PFSK-1 (cell line): ENCODE measurements around the gene HDGFL2.

Experiments used
- FOXP2 ChIP-seq: optimal IDR thresholded peaks from 2 replicates; pipeline ENCODE3; 2011; ENCODE audit warnings: borderline replicate concordance, control low read depth, inconsistent platforms; ENCODE audit not compliant: insufficient read depth; ENCODE audit errors: extremely low read length, extremely low read depth
- POLR2AphosphoS5 ChIP-seq: IDR thresholded peaks from 2 replicates; pipeline ENCODE4 v1.6.1; 2012; ENCODE audit warnings: low read depth, mild to moderate bottlenecking, control low read depth, low read length, moderate library complexity
- REST ChIP-seq, 2 experiments: IDR thresholded peaks; 2 replicates each; pipeline versions ENCODE4 v1.6.1 to v1.8.0; 2011 to 2012; ENCODE audit warnings: low read depth in 2 of 2, low read length in 2 of 2, control low read depth in 1 of 2, inconsistent platforms in 1 of 2, mild to moderate bottlenecking in 1 of 2, moderate library complexity in 1 of 2; ENCODE audit not compliant: insufficient read depth in 1 of 2
- SIN3A ChIP-seq: IDR thresholded peaks from 2 replicates; pipeline ENCODE4 v1.6.1; 2012; ENCODE audit warnings: mild to moderate bottlenecking, low read length, moderate library complexity, borderline replicate concordance; ENCODE audit not compliant: insufficient read depth
- TAF1 ChIP-seq: IDR thresholded peaks from 2 replicates; pipeline ENCODE4 v1.6.1; 2012; ENCODE audit warnings: low read length, control low read depth, borderline replicate concordance; ENCODE audit not compliant: insufficient read depth

The HDGFL2 gene

GRCh38 chr19:4525563-4526002 lies 53.5 kb downstream of the HDGFL2 start:
- TF ChIP-seq SIN3A (no peak), FOXP2 (no peak), TAF1 (no peak), REST (IDR thresholded peaks at IDR 0.05; ENCODE audit: insufficient read depth in 1 of 2, low read depth in 2 of 2, low read length in 2 of 2) (no peak), POLR2AphosphoS5 (no peak)

- TF ChIP-seq FOXP2 (no peak), TAF1 (no peak), SIN3A (no peak), REST (IDR thresholded peaks at IDR 0.05; ENCODE audit: insufficient read depth in 1 of 2, low read depth in 2 of 2, low read length in 2 of 2) (no peak)
These were observed 56.7 kb downstream of the HDGFL2 start for GRCh38 chr19:4528843-4529242.

GRCh38 chr19:4529924-4530522 lies 57.9 kb downstream of the HDGFL2 start:
- TF ChIP-seq SIN3A (no peak), REST (IDR thresholded peaks at IDR 0.05; ENCODE audit: insufficient read depth in 1 of 2, low read depth in 2 of 2, low read length in 2 of 2) (no peak), POLR2AphosphoS5 (no peak), TAF1 (no peak), FOXP2 (no peak)

- no peak for TF ChIP-seq SIN3A
- TF ChIP-seq TAF1 = no peak
- no peak for TF ChIP-seq REST (IDR thresholded peaks at IDR 0.05; ENCODE audit: insufficient read depth in 1 of 2, low read depth in 2 of 2, low read length in 2 of 2)
- no peak for TF ChIP-seq FOXP2
- no peak for TF ChIP-seq POLR2AphosphoS5
These were observed 59.6 kb downstream of the HDGFL2 start for GRCh38 chr19:4531562-4532165.

GRCh38 chr19:4533334-4533733 lies 61.2 kb downstream of the HDGFL2 start:
- no peak for TF ChIP-seq REST (IDR thresholded peaks at IDR 0.05; ENCODE audit: insufficient read depth in 1 of 2, low read depth in 2 of 2, low read length in 2 of 2)
- no peak for TF ChIP-seq FOXP2
- no peak for TF ChIP-seq SIN3A
- TF ChIP-seq POLR2AphosphoS5 = no peak
- no peak for TF ChIP-seq TAF1
